Prostate gland (tissue), 2 donors: Measurements from ENCODE around the gene PPL.

Experiments
- POLR2A ChIP-seq: fragments of 450-650 bp; IDR thresholded peaks from one replicate; pipeline ENCODE4 v1.6.1; 2016; ENCODE audit warnings: antibody characterized with exemption, mild to moderate bottlenecking
- TF ChIP-seq, protein P1 (sequence below), 4 experiments: fragments of 200-600 bp in 2 of 4; fragments of 450-650 bp in 2 of 4; sonication (generic) in 2 of 4; IDR thresholded peaks; 1 replicate in 3 of 4; 2 replicates in 1 of 4; pipeline ENCODE4 v1.5.1; 2016 to 2019; ENCODE audit warnings: antibody characterized with exemption in 4 of 4, mild to moderate bottlenecking in 2 of 4, moderate library complexity in 2 of 4

DNA sequence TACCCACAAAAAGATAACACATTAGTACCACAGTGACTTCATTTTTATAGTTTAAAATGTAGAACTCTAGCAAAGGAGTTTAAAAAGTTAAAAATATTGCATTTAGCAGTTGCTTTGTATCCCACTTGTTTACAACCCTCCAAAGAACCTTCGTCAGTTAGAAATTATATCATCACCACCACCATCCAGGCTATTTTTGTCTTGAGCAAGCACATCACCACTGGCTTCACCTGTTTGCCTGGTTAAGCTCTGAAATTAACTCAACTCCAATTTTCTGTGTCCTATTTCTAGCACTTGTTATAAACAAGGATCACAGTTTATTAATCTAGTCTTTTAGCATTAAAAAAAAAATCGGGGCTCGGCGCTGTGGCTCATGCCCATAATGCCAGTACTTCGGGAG is 96.0 kb downstream of the PPL start:
- TF ChIP-seq, protein P1, sequence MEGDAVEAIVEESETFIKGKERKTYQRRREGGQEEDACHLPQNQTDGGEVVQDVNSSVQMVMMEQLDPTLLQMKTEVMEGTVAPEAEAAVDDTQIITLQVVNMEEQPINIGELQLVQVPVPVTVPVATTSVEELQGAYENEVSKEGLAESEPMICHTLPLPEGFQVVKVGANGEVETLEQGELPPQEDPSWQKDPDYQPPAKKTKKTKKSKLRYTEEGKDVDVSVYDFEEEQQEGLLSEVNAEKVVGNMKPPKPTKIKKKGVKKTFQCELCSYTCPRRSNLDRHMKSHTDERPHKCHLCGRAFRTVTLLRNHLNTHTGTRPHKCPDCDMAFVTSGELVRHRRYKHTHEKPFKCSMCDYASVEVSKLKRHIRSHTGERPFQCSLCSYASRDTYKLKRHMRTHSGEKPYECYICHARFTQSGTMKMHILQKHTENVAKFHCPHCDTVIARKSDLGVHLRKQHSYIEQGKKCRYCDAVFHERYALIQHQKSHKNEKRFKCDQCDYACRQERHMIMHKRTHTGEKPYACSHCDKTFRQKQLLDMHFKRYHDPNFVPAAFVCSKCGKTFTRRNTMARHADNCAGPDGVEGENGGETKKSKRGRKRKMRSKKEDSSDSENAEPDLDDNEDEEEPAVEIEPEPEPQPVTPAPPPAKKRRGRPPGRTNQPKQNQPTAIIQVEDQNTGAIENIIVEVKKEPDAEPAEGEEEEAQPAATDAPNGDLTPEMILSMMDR (IDR thresholded peaks at IDR 0.05): no peak
- no peak for TF ChIP-seq POLR2A
